Fibroblast of skin of left biceps (primary cell): ENCODE data around the gene BRMS1.
A peak's percentile ranks its signal among the peaks of the same experiment; 100 is the strongest.
"Not testable (repeated sequence)": the region's sequence is repeated elsewhere in the genome, so short reads cannot be mapped to it uniquely, and the experiment has no call there.

ENCODE experiments used
- DNase-seq, 2 experiments: peaks; one replicate each; pipeline ENCODE4 v3.0.0-alpha.2; 2013; ENCODE audit warnings: low read depth in 2 of 2

The BRMS1 gene

DNA sequence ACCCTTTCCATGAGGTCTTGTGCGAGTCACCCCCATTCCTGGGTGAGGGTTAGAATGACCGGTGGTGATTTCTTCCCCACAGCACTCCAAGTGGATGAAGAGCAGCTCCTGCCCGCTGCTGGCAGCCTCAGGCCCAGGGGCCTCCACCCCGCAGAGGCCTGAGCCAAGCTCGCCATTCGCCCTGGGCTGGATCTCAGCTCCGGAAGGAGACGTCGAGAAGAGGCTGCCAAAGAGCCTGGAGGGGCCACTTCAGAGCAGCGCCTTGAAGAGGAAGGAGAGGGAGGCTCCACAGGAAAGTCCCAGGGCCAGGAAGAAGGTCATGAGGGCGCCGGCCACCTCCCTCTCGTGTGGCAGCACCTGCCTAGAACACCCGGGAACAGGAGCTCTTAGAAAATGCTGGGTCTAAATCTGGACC lies 18.3 kb upstream of the BRMS1 start:
- no peak for DNase-seq

DNA sequence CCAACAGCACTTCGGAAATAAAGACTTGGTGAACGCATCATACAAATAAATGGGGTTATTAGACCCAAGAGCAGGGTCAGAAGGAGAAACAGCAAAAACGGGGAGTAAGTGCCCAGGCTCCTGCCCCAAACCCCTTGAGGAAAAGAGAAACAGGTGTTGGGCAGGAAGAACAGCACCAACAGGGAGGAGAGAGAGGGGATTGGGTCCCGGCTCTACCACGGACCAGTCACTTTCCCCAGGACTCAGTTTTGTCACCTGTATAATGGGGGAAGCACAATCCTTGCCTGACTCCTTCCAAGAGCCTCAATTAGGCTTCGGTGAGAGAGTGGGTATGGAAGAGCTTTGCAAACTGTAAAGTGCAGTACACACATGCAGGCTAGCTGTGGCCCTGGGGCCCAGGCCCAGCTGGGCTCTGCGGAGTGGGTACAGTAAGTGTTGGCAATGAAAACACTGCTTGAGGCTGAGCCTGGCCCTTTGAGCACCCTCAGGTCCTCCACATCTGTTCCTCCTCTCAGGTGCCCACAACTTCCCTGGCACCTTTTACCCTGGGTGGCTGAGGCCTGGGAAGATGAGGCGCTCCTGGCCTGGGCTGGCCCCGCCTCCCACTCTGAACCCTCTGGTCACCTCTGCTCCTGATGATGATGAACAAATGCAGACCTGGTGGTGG lies 17.7 kb upstream of the BRMS1 start:
- DNase-seq: no peak

DNA sequence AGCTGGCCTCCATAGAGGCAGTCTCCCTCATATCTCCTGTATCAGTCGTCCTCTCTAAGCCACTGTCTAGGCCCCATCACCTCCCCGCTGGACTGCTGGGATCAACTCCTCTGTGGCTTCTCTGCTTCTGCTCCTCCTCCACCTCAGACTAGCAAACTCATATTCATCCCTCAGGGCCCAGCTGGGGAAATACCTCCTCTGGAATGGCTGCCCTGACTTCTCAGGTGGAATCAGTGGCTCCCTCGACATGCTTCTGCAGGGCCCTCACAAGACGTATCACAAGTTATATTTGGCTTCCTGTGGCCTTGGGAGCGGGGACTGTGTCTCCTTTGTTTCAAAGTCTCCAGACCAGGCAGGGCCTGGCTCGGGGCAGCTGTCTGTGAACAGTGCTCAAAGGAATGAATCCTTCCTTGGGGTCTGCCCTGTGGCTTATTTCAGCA lies 16.6 kb upstream of the BRMS1 start:
- no peak for DNase-seq

DNA sequence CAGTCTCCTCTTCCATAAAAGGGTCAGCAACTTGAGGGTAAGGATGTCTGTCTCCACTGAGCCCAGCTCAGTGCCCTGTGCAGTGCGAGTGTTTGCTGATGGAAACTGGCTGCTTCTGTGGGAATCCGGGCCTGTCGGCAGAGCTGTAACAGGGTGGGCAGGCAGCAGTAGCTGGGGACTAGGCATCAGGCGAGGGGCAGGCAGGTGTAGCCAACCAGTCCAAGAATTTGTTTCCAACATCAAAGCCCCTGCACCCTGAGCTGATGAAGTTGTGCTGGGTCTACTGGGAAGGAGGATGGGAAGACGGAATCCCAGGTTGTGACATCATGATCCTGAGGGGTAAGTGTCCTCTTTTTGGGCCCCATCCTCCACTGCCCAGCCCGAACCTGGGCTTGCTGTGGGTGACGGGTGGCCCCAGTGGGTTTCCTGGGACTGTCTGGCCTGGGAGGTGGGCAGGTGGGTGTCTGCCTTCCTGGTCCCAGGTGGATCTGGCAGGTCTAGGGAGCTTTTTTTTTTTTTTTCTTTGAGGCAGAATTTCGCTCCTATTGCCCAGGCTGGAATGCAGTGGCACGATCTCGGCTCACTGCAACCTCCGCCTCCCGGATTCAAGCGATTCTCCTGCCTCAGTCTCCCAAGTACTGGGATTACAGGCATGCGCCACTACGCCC lies 15.6 kb upstream of the BRMS1 start:
- no peak for DNase-seq

DNA sequence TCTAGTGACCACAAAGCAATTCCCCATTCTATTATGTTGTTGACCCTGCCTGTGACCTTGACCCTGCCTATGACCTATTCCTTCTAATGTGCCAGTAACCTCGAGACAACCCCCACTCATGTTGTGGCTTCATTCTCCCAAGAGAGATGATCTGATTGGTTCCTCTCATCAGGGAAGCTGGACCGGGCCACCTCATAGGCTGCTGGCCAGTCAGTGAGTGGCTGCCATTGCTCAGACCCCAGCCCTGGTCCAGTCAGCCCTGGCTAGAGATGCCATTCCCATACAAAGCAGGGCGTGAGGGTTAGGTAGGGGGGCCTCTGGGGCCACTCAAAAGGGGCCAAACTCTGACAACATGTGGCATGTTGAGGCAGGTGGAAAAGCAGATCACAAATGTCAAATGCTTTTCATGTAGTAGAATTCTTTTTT lies 14.8 kb upstream of the BRMS1 start:
- DNase-seq: no peak

DNA sequence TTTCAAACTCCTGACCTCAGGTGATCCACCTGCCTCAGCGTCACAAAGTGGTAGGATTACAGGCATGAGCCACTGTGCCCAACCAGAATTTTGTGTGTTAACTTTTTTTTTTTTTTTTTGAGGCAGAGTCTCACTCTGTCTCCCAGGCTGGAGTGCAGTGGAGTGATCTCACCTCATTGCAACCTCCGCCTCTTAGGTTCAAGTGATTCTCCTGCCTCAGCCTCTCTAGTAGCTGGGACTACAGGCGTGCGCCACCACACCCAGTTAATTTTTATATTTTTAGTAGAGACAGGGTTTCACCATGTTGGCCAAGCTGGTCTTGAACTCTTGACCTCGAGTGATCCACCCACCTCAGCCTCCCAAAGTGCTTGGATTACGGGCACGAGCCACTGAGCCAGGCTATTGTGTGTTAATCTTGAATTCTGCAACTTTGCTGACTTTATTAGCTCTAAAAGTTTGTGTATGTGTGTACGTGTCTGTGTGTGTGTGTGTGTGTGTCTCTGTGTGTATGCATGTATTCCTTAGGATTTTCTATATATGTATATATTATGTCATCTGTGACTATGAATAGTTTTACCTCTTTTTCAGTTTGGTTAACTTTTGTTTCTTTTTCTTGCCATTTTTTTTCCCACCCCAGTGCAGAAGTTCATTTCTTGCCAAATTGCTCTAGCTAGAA lies 5.8 kb upstream of the BRMS1 start:
- DNase-seq: not testable (repeated sequence)

DNA sequence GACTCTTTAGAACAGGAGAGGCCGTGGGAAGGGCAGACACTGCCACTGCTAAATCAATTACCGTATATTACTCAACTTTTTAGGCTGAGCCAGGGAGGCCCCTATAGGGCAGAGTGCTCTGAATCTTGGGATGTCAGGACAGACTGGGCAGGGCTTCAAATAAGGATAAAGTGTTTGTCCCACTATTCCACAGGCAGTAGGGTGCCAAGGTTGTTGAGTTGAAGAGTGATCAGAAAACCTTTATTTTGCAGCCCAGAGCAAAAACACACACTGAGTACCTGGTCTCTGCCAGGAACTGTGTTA lies 4.1 kb upstream of the BRMS1 start:
- no peak for DNase-seq

DNA sequence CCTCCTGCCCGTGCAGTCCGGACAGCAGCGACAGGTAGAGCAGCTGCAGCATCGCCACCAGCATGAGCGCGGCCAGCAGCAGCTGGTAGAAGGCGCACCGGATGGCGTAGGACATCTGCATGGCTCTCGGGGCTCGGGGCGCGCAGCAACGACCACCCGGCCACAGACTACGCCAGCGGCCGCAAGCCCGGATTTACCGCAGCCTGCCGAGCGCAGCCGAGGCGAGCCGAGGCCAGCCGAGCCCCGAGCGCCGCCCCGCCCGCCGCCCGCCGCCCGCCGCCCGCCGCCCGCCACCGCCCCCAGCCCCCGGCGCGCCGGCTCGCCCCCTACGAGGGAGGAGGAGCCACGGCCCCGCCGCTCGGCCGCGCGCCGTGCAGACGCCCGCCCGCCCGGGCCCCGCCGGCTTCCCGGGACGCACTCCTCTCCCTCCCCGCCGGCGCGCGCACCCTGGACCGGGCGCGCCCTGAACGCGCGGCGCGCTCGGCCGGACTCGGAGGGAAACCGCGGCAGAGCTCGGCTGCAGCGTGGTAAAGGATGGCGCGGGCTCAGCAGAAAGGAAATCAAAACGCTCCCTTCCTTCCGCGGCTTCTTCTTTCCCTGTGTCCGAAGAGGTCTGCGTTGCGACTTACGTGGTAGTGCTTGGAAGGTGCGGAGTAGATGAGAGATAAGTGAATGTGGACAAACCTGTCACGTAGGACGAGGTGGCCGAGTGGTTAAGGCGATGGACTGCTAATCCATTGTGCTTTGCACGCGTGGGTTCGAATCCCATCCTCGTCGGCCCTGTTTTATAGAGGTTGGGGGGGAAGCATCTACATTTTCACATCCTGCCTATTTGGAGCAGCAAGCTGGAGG lies 2.7 kb upstream of the BRMS1 start, which contains the start of gene B4GAT1:
Gene B4GAT1, minus strand, starts transcription at position 205 of the 852 bp plus-strand sequence. Its CDS starts 84 bp downstream, at position 121.
- DNase-seq: peak; percentile 85

DNA sequence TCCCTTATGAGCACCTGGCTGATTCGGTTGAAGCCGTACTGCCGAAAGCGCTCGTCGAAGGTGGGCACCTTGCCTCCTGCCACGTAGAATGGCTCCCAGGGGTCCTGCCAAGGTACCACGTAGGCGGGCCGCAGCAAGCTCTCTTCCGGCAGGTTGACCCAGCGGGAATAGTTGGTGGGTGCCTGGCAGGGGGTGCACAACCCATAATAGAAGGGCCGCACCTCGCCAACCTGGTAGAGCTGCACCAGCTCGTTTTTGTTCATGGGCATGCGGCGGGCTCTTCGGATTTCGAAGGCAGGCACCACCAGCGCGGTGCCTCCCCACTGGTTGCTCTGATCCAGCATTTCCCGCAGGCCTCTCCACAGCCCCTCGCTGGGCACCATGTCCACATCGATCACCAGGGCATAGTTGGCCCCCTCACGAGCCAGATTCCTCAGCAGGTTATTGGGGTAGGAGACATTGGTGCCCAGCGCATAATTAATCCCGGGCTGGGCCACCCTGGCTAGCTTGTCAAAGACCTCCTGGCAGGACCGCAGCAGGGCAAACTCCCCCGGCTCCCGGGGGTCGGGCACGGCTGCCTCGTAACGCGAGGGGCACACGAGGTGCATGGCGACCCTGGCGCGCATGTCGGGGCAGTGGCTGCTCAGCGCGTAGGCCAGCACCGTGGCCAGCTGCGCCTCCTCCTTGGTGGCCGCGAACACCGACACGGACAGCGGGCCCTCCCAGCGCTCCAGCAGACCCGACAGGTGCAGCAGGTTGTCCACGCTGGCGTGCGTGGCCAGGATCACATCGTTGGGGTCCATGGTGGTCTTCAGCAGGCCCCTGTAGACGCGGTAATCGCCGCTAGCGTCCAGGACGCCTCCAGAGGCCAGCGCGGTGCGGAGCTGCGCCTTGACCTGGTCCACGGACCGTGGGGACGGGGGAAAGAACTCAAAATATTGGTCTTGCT lies 1.8 kb upstream of the BRMS1 start:
- DNase-seq: no peak

DNA sequence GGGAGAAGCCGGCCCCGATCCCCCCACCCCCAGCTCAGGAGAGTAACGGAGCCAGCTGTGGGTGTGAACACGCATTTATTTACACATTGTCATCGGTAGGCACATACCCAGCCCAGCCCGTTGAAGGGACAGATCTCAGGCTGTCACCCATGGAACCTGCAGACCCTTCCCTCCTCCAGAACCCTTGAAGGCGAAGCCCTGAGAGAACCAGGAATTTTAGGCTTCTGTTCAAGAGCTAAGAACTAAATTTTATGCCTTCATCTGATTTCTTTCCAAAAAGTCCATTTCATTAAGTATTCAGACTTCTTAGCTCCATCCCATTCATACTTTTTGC lies 379 bp upstream of the BRMS1 start:
- DNase-seq: no peak

DNA sequence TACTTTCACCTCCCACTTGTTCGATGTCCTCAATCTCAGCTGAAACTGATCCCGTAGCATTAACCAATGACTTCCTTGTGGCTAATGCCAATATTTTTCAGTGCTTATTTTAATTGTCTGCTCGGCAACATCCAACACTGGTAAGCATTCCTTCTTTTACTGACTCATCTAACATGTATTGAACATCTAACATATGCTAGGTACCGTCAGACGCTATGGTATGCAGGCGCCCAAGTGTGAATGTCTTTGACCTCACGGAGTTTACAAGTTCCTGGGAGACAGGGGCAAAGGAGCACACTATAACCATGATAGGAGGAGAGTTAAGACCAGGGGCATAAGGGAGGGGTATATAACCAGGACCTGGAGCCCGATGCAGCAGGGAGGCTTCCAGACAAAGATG lies 1.7 kb downstream of the BRMS1 start:
- DNase-seq: no peak

DNA sequence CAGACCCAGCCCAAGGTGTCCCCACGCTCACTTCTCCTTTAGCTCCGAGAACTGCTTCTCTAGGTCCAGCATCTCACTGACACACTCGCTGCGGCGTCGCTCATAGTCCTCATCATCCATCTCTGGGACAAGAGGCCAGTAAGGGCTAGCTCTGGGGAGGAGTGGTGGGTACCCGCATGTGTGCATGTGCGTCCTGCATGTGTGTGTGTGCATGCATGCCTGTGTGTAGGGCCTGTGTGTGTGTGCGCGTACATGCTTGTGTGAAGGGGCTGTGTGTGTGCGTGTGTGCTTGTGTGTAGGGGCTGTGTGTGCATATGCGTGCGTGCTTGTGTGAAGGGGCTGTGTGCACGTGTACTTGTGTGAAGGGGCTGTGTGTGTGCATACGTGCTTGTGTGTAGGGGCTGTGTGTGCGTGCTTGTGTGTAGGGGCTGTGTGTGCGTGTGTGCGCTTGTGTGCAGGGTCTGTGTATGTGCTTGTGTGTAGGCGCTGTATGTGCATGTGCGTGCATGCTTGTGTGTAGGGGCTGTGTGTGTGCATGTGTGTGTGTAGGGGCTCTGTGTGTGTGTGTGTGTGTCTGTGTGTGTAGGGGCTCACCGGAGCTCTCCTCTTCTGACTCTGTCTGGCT lies 3.3 kb downstream of the BRMS1 start:
- DNase-seq: no peak

DNA sequence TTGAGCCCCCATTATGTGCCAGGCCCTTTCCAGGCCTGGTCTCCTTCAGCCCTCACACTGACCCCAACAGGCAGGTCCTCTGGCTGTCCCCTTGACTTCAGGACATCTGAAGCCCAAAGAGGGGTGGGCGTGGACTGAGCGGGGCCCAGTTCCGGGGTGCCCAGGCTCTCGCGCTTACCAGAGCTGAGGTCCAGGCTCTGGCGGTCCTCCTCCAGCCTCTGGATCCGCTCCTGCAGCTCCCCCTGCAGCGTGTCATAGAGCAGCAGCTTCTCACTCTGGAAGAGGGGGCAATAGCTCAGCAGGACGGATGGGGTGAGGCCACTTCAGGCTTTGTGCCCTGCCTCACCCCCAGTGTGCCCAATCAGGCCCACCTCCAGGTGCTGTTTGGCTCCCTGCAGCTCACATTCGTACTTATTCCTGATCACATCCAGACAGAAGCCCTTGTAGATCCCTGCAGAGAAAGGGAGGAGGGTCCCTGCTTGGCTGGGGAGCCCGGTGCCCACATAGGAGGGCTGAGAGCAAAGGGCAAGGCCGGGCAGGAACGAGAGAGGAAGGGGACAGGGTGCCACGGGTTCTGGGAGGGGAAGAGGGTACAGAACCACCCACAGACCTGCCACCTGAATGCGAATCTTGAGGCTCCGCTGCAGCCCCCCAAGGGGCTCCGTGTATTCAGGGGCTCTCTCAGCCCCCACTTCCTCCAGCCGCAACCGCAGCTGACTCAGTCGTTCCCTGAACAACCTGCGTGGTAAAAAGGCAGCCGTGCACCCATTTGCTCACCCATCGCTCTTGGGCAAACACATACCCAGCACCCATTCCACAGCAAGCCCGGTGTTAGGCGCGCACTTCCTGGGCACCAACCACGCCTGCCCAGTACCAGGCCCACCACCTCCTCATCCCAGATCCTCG lies 4.1 kb downstream of the BRMS1 start:
- no peak for DNase-seq

DNA sequence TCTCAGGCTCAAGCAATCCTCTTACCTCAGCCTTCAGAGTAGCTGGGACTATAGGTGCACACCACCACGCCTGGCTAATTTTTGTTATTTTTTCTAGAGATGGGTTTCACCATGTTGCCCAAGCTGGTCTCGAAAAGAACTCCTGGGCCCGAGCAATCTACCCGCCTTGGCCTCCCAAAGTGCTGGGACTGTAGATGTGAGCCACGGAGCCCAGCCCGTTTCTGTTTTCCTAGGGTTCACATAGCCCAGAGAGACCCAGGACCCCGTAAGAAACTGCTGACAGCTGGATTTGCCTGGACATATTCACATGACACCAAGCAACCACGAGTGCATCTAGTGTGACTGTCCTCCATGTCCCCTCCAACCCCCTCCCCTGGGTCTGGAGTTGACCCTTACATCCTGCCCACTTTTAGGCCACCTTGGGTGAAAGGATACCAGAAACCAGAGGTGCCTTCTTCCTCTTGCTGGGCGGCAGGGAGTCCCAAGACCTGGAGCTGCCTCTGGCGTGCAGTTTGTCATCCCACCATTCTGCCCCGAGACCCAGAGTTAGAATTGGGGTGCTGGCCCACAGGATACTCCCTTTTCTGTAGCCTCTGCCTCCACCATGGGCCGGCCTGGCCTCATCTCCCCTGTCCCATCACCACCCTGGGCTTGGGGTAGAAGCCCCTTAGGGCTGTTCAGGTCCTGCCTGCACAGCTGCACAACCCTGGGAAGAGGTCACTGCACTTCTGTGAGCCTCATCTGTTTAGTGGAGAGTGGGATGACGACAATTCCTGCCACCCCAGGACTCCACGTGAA lies 5.0 kb downstream of the BRMS1 start:
- no peak for DNase-seq

DNA sequence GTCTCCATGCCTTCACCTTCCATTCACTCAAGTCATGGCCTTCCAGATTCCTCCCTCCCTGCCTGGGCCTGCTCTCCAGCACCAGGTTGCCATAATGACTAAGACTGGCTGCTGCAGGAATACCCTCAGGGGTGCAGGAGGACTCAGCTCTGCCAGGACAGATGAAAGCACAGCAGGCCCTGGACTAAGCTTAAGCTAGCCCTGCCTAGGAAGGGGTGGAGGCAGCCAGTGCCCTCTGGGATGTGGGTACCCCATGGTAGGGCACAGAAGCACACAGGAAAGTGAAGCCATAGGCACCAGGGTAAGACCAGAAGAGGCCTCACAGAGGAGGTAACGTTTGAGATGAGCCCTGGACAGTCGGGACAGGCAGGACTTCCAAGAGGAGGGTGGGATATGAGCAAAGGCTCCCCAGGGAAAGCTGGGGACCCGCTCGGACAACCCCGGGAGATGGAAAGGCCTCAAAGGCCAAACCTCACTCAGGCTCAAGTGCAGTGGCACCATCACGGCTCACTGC lies 5.7 kb downstream of the BRMS1 start:
- no peak for DNase-seq

DNA sequence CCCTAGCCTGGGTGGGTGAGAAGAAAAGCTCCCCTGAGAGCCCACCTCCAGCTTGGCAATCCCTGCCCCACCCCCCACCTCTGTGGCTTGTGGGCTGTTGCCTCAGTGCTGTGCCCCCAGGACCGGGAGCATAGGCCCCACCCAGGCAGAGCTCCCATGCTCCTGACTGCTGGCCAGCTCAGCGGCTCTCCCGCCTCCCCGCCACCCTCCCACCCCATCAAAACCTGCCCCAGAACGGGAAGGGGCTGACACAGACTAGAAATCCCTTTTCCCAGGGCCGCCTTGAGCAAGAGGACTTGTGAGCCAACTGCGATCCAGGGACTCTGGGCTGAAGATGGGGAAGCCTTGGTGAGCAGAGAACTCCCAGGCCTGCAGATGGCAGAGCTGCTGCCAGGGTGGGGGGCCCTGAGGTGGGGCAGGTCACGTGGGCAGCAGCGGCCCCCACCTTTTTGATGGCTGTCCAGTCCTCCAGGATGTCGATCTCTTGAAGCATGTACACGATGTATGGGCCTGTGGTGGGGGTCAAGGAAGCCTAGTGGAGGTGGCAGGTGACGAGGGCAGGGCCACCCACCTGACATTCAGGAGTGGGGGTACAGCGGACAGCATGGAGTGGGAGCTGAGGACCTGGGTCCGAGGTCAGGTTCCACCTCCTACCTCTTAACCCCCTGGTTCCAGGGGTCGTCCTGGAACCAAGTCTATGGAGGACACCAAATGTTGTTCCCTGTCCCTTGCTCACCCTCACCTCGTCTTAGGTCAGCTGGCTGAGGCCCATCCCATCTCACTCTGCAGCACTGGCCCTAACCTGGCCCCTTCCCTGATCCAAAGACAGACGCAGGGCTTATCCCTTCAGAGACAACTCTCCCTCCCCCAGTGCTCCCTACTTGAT lies 6.4 kb downstream of the BRMS1 start:
- no peak for DNase-seq

DNA sequence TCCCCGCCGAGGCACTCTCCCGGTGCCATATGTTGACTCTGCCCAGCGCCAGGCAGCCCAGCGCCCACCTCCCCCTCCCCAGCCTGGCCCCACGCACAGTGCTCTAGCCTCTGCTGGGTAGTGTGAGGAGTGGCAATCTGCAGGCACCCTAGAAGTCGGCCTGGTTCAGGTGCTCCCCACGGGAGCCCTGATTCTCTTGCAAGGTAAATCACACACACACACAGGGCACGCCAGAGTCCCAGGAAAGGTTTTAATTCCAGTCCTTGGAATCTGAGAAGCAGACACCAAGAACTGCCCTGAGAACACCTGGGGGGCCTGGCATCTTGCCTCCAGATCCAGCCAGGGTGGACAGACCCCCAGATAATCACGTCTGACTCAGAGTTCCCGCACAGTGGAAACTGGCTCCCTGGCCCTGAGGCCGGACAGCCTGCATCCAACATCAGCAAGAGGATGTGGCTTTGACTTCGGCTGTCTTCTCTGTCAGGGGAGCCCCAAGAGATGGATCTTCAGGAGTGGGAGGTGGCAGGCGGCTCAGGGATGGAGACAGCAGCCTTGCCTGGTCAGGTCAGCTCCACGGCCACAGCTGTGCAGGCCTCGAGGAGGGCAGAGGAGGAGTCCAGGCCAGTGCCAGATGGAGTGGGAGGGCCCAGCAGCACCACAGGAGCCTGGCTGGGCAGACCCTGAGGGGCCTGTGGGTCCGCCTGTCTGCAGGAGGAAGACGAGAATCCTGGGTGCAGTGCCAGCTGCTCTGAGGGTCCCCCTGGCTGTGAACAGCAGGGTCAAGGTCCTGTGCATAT lies 7.6 kb downstream of the BRMS1 start:
- DNase-seq: no peak
